IPS DF 6.9 (cell line): Measurements from ENCODE around the gene CYP4F22.

Experiments used
- DNase-seq: peaks from one replicate; pipeline ENCODE4 v3.0.0-alpha.2; 2013; ENCODE audit warnings: low read depth, low spot score
- H3K27ac ChIP-seq: one replicate; pipeline ENCODE4 v1.5.1; 2013; ENCODE audit warnings: low read length, control low read depth
- H3K27me3 ChIP-seq: 2 replicates; pipeline ENCODE4 v1.6.1; 2013; ENCODE audit warnings: mild to moderate bottlenecking, low read length; ENCODE audit not compliant: control insufficient read depth, insufficient read depth
- H3K36me3 ChIP-seq: 2 replicates; pipeline ENCODE4 v1.6.1; 2013; ENCODE audit warnings: low read length; ENCODE audit not compliant: control insufficient read depth, insufficient read depth
- H3K4me1 ChIP-seq: 2 replicates; pipeline ENCODE4 v1.6.1; 2013; ENCODE audit warnings: low read length; ENCODE audit not compliant: control insufficient read depth, insufficient read depth
- H3K4me3 ChIP-seq: 2 replicates; pipeline ENCODE4 v1.5.1; 2013; ENCODE audit warnings: mild to moderate bottlenecking, low read length
- H3K9me3 ChIP-seq: 2 replicates; pipeline ENCODE4 v1.6.1; 2013; ENCODE audit warnings: low read length, inconsistent platforms; ENCODE audit not compliant: control insufficient read depth, insufficient read depth
- WGBS: extraction: QIAGEN DNeasy Blood & Tissue Kit; methylation state at CpG from one replicate; pipeline ENCODE4 v1.1.7; 2013; ENCODE audit warnings: mixed read lengths, missing lambda C conversion rate; ENCODE audit not compliant: insufficient read length, insufficient coverage; 5-methylcytosine and 5-hydroxymethylcytosine counted together

Gene CYP4F22

DNA sequence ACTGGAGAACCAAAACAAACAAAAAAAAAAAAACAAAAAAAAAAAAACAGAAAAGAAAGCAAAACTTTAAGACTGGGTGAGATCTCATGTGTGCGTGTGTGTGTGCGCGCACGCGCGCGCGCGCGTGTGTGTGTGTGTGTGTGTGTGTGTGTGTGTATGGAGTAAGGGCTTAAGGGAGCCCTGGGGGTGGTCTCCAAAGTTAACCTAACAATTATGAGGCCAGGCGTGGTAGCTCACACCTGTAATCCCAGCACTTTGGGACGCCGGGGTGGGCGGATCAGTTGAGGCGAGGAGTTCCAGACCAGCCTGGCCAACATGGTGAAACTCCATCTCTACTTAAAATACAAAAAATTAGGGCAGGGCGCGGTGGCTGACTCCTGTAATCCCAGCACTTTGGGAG is 46.7 kb downstream of the CYP4F22 start:
- DNase-seq = no peak
- Histone ChIP-seq H3K36me3 (no peaks in the 10 kb centered on the region), H3K27ac (no peak overlapping the region), H3K9me3 (peaks cover 8% of the 10 kb centered on the region), H3K4me3 (no peak overlapping the region), H3K4me1 (no peaks in the 10 kb centered on the region), H3K27me3 (no peaks in the 10 kb centered on the region)
- no CpG with 5 or more reads among the region's 17 CpGs for WGBS

DNA sequence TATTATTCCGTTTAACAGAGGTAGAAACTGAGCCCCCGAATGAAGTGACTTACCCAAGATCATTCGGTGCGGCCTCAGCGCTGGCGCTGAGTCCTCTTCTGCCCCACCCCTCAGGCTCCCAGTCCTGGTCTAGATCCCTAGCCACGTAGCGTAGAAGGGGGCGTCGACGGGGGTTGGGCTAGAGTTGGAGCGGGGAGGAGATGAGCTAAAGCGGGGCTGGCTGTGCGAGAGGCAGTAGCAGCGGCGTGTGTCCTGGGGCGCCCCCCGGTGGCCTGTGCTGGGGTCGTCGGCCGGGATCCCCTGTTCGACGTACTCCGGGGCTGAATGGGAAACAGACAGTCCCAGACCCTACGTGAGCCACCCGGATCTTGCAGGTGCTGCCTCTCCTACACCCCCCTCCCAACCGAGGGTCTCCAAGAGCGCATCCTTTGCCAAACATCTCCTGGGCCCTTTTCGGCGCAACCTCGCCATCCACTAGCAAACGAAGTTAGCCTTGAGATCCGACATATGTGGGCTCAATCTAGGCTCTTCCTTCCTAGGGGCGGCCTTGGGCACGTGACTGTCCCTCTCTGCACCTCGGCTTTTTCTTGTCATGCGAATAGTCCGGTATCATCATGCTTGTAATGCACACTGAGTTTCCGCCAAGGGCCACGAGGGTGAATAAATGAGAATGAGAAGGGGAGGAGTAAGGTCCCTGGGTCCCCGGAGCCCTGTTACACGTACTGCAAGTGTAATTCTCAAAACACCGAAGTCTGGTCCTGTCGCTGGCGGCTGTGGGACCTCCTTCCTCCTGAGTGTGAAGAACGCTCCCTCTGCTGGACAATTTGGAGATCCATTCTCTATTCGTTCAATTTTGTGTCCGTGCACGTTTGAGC is 47.7 kb downstream of the CYP4F22 start:
- DNase-seq = peak; percentile 58

DNA sequence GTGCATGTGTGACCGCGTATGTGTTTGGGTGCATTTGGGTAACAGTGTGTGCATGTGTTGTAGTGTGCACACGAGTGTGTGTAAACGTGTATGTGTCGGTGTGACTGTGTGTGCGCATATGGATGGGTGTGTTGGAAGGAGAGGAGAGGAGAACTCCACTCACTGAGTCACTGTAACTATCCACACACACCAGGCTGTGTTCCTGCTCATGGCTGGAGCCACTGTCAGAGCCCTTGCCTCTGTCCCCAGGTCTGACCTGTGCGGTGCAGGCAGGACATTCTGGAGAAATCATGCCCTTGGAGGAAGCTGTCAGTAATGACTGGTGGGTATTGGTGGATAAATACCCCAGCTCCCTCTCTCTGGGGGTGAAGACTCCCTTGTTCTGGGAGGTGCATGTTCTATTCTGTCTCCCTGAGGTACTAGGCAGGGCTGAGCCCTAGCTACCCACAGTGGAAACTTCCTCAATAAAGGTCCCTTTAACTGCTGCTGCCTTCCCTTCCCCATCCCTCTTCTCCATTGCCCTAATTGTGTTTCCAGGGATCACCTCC is 48.4 kb downstream of the CYP4F22 start:
- Histone ChIP-seq H3K4me3 (no peak overlapping the region), H3K9me3 (peaks cover 4% of the 10 kb centered on the region; the same call in 1 of the 2 replicates), H3K36me3 (no peaks in the 10 kb centered on the region), H3K27me3 (no peaks in the 10 kb centered on the region), H3K4me1 (no peaks in the 10 kb centered on the region), H3K27ac (no peak overlapping the region)
- WGBS = no CpG with 5 or more reads among the region's 7 CpGs
- no peak for DNase-seq

More for the DNA sequence above, 47.7 kb downstream of the CYP4F22 start:
- H3K4me3 ChIP-seq = peak overlapping the region; percentile 8; the same call in 1 of the 2 replicates
- no peaks in the 10 kb centered on the region for H3K4me1 ChIP-seq
- no peak overlapping the region for H3K27ac ChIP-seq
- H3K9me3 ChIP-seq = peaks cover 7% of the 10 kb centered on the region
- no peaks in the 10 kb centered on the region for H3K36me3 ChIP-seq
- H3K27me3 ChIP-seq = no peaks in the 10 kb centered on the region
- WGBS = no CpG with 5 or more reads among the region's 49 CpGs

DNA sequence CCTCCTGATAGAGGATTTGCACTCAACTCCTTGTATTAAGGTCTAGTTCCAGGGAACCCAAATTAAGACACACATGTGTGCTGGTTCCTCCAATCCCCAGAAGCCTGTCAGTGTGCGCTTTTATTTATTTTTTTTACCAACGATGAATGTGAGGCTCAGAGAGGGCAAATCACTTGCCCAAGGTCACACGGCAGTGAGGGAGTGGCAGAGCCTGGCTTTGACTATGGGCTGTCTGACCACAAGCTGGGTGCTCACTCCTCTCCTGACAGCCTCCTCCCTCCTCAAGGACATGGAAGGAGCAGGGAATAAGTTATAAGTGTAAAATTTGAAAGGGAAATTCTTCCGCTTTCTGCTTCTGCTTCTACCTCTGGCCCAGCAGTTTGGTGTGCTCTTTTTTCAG is 48.9 kb downstream of the CYP4F22 start:
- H3K36me3 ChIP-seq = no peaks in the 10 kb centered on the region
- no CpG with 5 or more reads among the region's 4 CpGs for WGBS
- peaks cover 4% of the 10 kb centered on the region; the same call in 1 of the 2 replicates for H3K9me3 ChIP-seq
- H3K27ac ChIP-seq = no peak overlapping the region
- no peak for DNase-seq
- H3K27me3 ChIP-seq = no peaks in the 10 kb centered on the region
- H3K4me1 ChIP-seq = no peaks in the 10 kb centered on the region
- no peak overlapping the region for H3K4me3 ChIP-seq

DNA sequence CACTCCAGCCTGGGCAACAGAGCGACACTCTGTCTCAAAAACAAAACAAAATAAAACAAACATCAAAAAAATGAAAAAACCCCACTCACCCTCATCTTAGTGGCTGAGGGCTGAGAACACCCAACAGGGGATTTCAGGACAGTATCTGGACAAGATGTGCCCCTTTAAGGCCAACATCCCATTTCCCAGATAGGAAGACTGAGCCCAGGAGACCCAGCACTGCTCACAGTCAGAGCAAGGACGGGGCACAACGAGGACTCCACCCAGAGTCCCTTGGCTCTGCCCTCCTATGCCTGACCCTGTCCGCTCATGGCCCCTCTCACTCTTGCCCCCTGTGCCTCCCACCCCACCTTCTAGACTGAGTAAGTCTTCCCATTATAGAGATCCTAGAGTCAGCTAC is 53.8 kb downstream of the CYP4F22 start:
- H3K27ac ChIP-seq = no peak overlapping the region
- H3K36me3 ChIP-seq = no peaks in the 10 kb centered on the region
- H3K4me1 ChIP-seq = no peaks in the 10 kb centered on the region
- no peaks in the 10 kb centered on the region for H3K27me3 ChIP-seq
- no peak overlapping the region for H3K4me3 ChIP-seq
- no peak for DNase-seq
- no CpG with 5 or more reads among the region's 4 CpGs for WGBS
- peaks cover 14% of the 10 kb centered on the region for H3K9me3 ChIP-seq

DNA sequence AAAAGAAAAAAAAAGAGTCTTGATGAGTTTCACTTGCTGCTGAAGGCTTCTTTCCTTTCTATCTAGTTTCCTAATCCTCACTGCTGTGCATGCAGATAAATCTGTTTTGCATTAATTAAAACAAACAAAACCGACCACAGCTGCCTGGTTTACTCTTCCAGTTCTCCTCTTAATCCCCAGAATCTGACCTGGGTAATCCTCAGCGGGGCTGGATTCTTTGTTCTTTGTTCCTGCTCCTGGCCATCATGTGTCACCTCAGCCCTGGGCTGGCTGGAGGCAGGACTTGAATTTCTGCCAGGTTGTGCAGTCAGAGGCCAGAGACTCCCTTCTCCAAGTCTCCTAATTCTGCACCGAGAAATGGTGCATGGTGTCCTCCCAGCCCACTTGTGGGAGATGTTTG is 54.5 kb downstream of the CYP4F22 start:
- Histone ChIP-seq H3K9me3 (peaks cover 14% of the 10 kb centered on the region), H3K4me3 (no peak overlapping the region), H3K36me3 (no peaks in the 10 kb centered on the region), H3K27me3 (no peaks in the 10 kb centered on the region), H3K4me1 (no peaks in the 10 kb centered on the region), H3K27ac (no peak overlapping the region)
- no peak for DNase-seq
- WGBS = no CpG with 5 or more reads among the region's 3 CpGs

DNA sequence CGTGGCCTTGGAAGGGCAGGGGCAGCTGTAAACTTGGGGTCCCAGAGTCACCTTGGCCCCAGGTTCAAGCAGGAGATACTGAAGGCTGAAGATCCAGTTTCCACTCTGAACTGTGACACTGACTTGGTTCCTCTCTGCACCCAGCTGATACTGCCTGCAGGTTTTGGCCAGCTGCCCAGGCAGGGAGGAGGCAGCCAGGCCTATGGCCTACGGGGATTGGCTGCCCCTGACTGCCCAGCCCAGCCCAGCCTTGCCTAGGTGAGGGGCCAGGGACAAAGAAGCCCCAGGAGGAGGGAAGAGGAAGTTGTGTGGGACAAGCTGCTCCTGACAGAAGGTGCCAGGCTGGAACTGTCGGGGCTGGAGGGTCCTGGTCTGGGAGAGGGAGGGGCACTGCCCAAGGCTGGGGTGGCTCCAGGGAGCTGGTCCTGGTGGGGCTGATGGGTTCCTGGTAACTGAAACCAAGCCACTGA is 55.0 kb downstream of the CYP4F22 start:
- H3K9me3 ChIP-seq = peaks cover 14% of the 10 kb centered on the region
- H3K4me3 ChIP-seq = no peak overlapping the region
- no peaks in the 10 kb centered on the region for H3K27me3 ChIP-seq
- no CpG with 5 or more reads among the region's 3 CpGs for WGBS
- H3K4me1 ChIP-seq = no peaks in the 10 kb centered on the region
- no peaks in the 10 kb centered on the region for H3K36me3 ChIP-seq
- no peak overlapping the region for H3K27ac ChIP-seq
- DNase-seq = no peak

DNA sequence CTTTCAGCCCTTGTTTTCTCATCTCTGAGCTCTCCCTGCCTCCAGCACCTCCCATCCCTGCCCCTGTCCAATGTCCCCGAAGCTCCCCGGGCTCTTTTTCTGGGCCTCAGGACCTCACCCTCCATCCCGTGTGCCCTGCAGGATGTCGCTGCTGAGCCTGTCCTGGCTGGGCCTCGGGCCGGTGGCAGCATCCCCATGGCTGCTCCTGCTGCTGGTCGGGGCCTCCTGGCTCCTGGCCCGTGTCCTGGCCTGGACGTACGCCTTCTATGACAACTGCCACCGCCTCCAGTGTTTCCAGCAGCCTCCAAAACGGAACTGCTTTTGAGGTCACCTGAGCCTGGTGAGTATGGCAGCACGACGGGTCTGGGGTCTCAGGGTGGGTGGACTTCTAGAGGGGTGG is 55.6 kb downstream of the CYP4F22 start:
- Histone ChIP-seq H3K27me3 (no peaks in the 10 kb centered on the region), H3K9me3 (peaks cover 14% of the 10 kb centered on the region), H3K4me3 (no peak overlapping the region), H3K27ac (no peak overlapping the region), H3K4me1 (no peaks in the 10 kb centered on the region), H3K36me3 (no peaks in the 10 kb centered on the region)
- no CpG with 5 or more reads among the region's 14 CpGs for WGBS
- no peak for DNase-seq

DNA sequence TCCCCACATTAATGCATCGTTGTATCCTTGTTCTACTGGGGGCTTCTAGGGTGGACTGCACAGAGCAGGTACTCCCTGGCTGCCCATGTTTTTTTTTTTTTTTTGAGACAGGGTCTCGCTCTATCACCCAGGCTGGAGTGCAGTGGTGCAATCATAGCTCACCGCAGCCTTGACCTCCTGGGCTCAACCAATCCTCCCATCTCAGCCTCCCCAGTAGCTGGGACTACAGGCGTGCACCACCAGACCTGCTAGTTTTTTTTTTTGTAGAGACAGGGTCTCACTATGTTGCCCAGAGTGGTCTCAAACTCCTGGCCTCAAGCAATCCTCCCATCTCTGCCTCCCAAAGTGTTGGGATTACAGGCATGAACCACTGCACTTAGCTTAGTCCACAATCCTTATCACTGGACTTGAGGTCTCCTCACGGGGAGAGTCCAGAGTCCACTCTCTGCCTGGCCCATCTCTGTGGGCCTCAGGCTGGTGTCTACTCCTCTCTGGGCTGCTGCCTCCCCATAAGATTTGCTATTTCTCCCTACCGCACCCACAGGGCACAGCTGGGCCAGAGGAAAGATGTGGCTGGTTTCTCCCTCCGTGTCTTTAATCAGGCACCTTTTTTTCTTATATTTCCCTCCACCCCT is 56.3 kb downstream of the CYP4F22 start:
- no CpG with 5 or more reads among the region's 7 CpGs for WGBS
- Histone ChIP-seq H3K4me1 (no peaks in the 10 kb centered on the region), H3K4me3 (no peak overlapping the region), H3K27ac (no peak overlapping the region), H3K36me3 (no peaks in the 10 kb centered on the region), H3K27me3 (no peaks in the 10 kb centered on the region), H3K9me3 (peaks cover 14% of the 10 kb centered on the region)
- DNase-seq = no peak

DNA sequence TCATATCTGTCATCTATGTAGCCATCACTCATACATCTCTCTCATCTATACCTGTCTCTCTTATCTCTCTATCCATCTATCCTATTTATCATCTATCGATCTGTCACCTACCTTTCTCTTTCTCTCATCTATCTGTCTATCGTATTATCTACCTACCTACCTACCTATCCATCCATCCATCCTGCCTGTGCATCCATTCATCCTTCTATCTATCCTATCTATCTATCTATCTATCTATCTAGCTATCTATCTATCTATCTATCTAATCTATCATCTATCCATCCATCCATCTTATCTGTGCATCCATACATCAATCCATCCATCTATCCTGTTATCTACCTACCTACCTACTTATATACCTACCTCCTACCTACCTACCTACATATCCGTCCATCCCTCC is 62.1 kb downstream of the CYP4F22 start:
- DNase-seq = no peak
- no peaks in the 10 kb centered on the region for H3K4me1 ChIP-seq
- no peaks in the 10 kb centered on the region for H3K36me3 ChIP-seq
- no peak overlapping the region for H3K27ac ChIP-seq
- no peak overlapping the region for H3K4me3 ChIP-seq
- peaks cover 13% of the 10 kb centered on the region for H3K9me3 ChIP-seq
- no peaks in the 10 kb centered on the region for H3K27me3 ChIP-seq
- 100% methylated on average over 3 of the region's 3 CpGs for WGBS
